ENCODE results near the gene MED25.
A peak's percentile ranks its signal among the peaks of the same experiment; 100 is the strongest.

The MED25 gene

DNA sequence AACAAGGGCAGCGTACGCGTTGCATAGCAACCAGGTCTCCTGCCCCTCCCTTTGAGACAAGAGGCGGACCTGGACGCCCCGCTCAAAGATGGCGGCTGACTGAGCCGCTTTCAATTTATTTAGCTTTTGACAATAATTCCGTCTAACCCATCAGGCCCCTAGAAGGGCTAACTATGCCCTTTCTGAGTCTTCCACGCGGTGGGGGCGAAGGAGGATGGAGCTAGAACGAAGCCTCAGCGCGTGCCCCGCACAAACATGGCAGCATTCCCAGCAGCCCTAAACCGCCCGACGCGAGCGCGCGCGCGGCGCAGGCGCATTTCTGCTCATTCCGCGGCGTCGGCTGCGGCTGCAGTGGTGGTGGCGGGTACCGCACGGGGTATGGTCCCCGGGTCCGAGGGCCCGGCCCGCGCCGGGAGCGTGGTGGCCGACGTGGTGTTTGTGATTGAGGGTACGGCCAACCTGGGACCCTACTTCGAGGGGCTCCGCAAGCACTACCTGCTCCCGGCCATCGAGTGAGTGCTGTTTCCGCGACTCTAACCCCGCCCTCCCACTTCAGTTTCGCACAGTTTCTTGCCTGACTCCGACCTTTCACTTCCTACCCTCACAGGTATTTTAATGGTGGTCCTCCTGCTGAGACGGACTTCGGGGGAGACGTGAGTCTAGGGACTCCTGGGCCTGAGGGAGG, at the start of gene MED25:
MED25 (plus strand) TSS at position 326 of the 685 bp plus-strand sequence; CDS start at position 379, 53 bp downstream.
- peak; percentile 81 for DNase-seq

DNA sequence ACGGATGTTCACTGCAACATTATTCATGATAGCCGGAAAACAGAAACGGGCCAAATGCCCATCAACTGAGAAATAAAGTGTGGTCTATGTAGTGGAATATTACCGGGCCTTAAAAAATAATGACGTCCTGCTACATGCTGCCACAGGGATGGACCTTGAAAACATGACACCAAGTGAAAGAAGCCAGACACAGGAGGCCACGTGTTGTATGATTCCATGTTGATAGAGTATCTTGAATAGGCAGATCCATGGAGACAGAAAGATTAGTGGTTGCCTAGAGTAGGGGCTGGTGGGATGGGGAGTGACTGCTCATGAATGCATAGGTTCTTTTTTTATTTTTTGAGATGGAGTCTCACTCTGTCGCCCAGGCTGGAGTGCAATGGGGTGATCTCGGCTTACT, 47.6 kb upstream of the MED25 start:
- DNase-seq, result no peak

DNA sequence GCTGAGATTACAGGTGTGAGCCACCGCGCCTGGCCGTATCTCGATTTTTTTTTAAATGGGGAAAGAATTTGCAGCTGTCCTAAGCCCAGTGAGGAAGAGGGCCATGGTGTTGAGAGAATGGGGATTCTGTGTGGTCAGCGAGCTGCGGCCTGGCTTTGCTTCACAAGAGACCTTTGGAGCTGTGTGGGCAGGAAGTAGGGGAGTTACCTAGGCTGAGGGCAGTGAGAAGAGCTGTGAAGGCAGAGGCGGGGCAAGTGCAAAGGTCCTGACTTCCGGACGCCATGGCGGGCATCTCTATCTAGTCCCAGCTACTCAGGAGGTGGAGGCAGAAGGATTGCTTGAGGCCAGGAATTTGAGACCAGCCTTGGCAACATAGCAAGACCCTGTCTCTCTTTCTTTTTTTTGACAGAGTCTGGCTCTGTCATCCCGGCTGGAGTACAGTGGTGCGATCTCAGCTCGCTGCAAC, 46.4 kb upstream of the MED25 start:
- DNase-seq, result no peak

DNA sequence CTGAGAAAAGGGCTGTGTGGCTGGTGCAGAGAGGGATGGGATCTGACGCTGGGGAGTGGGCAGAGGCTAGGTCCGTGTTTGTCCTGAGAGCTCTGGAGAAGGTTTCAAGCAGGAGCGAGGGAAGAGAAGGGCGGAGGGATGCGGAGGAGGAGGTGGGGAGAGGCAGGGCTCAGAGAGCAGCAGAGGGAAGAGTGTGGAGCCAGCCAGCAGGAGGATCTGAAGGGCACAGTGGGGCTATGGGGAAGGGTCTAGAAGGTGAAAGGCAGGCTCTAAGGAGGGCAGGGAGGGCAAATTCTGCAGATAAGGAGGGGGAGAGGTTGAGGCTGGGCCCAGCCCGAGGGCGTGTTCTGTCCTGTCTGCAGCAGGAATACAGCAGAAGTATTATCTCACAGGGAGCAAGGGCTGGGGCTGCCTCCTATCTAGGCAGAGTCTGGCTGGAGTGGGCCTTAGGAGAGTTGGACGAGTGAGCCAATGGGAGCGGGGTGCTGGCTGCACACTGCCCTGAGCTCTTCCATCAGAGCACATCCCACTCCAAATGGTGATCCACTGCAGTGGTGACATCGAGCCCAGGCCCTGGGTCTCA, 45.1 kb upstream of the MED25 start:
- DNase-seq, result no peak

DNA sequence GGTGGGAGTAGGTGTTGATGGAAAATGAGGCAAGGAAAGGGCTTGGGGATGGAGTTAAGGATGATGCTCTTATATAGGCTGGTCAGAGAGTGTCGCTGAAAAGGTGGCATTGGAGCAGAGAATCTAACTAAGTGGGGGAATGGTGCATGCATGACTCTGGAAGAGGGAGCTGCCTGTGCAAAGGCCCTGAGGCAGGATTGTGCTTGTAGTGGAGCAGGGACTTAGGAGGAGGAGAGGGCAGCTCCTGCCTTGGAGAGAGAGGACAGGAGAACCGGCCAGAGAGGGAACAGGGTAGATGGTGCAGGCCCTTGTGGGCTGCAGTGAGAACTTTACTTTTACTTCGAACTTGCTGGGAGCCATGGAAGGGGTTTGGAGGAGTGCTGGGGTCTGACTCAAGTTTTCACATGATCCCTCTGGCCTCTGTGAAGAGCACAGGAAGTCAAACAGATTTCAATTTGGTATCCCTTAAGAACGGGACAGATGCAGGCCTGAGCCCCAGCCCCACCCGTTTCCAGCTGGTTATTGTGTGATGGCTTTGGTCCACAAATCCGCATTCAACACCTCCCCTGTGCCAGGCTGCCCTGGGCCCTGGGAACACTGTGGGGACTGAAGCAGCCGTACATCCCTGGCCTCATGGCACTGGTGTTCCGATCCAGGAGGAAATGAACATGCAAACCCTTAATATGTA, 44.3 kb upstream of the MED25 start:
- no peak for DNase-seq

DNA sequence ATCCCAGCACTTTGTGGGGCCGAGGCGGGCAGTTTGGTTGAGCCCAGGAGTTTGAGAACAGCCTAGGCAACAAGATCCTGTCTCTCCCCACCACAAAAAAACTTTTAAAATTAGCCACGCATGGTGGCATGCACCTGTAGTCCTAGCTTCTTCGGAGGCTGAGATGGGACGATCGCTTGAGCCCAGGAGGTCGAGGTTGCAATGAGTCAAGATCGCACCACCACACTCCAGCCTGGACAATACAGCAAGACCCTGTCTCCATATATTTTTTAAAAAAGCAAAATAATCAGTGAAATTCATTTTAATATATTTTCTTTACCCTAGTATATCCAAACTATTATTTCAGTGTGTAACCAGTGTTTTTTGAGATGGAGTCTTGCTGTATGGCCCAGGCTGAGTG, 43.1 kb upstream of the MED25 start:
- DNase-seq, result no peak

DNA sequence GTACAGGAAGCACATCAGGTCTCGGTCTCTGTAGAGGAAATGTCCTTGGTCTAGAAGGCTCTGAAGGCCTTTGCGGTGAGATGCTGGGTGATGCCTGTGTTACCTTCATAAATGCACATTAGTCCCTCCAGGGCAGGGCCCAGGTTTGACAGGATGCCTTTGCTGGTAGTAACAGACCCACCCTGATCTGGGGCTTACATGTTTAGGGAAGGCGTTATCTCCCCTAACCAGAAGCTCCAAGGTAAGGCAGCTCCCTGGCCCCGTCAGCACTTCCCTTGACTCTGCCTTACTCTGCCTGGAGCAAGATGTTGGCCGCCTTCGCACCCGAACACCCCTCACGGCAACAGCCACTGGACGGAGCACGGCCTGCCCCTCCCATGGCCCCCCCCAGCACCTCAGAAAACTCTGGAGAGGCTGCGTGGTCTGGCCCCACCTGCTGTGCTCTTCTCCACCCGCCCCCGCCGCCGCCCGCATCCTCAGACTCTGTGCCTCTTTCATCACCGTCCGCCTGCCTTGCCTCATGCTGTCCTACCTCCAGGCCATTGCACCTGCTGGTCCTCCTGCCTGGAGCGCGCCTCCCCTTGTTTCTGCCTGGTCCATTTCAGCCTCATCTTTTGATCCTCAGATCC, 42.2 kb upstream of the MED25 start:
- no peak for DNase-seq

DNA sequence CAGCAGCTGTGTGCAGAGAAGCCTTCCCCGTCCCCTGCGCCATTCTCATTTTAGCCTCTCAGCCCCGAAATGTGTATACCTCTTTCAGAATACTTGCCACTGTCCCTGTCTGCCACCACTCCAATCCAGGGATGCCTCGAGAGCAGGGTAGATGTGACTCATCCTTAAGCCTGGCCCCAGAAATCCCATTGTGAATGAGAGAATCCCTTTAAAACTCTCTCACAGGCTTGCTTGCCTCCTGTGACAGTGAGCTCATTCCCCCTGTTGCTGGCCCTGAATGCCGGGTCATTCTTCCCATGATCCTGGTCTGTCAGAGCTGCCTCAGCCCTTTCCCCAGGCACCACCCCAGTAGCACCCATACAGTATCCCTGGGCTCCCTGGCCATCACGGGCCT, 41.7 kb upstream of the MED25 start:
- DNase-seq, result no peak

DNA sequence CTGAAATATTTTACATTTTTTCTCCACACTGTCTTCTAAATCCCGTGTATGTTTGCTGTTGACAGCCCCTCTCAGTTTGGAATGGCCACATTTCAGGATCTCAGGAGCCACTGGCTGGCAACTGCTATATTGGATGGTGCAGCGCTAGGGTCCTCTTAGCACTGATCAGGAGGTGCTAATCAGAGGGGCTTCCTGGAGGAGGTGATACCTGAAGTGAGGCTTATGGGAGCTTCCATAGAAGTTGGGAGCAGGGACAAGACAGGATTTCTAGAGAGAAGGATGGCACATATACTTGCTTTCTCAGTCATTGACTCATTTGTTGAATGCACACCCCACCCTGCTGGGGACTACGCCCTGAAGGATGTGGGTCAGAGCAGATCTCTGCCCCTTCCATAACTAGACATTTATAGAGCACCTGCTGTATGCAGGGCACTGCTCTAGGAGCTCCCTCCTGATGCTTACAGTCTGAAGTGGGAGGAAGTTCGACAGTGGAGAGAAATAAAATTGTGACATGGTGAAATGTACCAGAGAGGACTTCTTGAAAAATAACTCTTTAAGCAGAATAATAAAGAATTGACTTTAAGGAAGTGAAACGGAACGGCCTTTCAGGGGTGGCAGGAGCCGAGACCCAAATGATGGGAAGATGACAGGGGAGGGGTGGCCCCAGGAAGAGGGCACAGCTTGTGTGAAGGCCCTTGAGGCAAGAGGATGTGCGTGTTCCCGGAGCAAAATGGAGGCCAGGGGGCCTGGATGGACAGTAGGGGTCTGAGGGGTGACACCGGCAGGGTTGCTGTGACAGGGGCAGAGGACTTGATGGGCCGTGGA, 38.1 kb upstream of the MED25 start:
- no peak for DNase-seq

DNA sequence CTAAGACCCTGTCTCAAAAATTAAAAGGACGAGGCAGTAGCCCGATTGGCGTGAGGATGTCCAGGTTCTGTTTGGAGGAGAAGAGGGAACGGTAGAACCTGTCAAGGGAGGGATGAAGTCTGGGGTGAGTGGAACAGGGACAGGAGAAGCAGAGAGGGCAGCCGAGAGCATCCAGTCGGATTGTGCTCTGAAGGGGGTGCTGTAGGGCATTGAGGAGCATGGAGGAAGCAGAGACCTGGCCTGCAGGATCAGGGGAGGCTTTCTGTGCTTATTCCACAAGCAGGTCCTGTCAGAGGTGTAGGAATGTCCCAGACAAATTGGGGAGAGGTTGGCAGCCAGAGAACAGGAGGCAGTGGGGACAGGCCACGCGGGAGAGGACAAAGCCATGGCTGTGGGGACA, 37.2 kb upstream of the MED25 start:
- no peak for DNase-seq

DNA sequence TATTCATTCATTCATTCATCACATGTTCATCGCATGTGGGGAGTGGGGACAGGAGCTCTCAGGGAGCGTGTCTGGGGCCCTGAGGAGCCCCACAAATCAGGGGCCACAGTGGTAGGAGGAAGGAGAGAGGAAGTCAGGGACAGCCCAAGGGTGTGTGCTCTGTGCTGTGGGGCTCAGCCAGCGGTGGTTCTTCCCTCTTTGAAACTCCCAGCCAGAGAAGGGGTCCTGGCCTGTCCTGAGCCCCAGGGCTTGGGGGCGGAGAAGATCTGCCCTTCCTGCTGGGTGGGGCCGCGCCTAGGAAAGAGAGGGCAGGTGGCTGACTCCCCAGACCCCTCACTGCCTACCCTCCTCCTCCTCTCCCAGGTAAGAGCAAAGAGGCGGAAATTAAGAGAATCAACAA, 36.7 kb upstream of the MED25 start:
- DNase-seq, result no peak

DNA sequence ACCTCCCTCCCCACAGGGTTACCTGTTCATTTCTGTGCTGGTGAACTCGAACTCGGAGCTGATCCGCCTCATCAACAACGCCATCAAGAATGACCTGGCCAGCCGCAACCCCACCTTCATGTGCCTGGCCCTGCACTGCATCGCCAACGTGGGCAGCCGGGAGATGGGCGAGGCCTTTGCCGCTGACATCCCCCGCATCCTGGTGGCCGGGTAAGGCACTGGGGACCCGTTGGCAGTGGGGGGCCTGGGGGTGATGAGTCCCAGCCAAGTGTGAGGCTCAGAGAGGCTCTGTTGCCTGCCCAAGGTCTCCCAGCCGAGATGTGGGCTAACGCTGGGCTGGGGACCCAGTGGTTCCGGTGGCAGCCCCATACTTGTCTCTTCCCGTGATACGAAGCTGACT, 35.6 kb upstream of the MED25 start:
- DNase-seq, result no peak

DNA sequence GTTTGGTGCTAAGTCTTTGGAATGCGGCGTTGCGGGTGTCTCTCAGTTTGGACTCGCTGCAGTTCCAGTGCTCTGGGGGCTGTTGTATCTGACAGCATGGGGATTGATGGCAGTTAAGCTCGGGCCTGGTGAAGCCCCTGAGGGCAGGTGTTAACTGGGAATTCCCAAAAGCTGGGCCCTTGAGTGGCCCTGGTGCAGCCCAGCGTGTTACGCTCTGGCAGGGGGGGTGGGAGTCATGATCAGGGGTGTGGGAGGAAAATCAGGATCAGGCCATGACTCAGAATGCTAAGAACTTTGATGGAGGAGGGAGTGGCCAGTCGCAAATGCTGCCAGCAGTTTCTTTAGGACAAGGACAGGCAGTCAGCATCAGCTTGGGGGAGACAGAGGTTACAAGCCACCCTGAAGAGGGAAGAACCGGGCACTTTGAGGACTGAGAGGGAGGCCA, 31.7 kb upstream of the MED25 start:
- DNase-seq, result no peak

DNA sequence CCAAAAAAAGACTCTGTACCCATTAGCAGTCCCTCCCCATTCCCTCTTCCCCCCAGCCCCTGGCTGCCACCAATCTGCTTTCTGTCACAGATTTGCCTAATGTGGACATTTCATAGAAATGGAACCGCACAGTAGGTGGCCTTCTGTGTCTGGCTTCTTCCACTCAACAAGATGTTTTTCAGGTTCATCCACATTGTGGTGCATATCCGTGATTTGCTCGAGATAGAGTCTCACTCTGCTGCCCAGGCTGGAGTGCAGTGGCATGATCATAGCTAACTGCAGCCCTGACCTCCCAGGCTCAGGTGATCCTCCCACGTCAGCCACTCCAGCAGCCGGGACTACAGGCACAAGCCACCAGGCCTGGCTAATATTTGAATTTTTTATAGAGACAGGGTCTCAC, 30.3 kb upstream of the MED25 start:
- no peak for DNase-seq

DNA sequence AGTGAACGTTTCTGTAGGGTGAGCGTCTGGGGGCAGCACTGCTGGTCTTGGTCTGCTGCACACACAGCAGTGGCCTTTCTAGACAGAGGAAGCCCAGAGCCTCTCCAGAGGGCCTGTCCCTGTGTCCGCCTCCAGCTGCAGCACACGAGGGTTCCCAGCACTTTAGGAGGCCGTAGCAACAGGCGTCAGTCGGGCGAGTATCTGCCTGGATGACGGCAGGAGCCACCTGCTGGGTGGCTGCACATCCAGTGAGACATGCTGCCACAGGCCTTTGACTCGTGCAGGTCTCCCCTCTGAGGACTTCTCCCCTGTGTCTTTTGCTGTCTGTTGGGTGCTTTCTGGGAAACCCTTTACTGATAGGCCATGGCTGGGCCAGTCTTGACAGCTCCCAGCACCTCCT, 29.2 kb upstream of the MED25 start:
- no peak for DNase-seq

DNA sequence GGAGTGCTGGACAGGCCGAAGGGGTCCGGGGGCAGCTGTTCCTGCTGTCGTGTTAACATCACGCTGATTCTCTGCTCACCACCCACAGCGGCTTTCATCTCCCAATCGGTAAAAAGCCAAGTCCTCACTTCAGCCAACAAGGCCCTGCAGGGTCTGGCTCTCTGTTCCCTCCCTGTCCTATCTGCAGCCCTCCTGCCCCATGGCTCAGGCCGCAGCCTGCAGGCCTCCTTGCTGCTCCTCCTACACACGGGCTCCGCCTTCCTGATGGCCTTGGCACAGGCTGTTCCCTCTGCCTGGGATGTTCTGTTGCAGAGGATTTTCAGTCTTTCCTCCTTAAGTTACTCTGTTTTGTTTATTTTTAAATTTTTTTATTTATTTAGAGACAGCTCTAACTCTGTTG, 27.2 kb upstream of the MED25 start:
- no peak for DNase-seq

DNA sequence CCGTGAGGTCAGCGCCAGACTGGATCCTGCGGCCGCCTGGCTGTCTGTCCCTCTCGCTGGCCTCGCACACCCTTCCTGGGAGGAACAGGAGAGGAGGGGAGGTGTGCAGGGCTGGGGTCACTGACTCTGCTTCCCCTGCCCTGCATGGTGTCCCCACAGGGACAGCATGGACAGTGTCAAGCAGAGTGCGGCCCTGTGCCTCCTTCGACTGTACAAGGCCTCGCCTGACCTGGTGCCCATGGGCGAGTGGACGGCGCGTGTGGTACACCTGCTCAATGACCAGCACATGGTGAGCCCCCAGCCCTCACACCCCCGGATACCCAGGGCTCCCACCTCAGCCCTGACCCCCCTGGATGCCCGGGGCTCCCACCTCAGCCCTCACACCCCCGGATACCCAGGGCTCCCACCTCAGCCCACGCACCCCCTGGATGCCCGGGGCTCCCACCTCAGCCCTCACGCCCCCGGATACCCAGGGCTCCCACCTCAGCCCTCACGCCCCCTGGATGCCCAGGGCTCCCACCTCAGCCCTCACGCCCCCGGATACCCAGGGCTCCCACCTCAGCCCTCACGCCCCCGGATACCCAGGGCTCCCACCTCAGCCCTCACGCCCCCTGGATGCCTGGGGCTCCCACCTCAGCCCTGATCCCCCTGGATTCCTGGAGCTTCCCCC, 26.2 kb upstream of the MED25 start:
- no peak for DNase-seq

DNA sequence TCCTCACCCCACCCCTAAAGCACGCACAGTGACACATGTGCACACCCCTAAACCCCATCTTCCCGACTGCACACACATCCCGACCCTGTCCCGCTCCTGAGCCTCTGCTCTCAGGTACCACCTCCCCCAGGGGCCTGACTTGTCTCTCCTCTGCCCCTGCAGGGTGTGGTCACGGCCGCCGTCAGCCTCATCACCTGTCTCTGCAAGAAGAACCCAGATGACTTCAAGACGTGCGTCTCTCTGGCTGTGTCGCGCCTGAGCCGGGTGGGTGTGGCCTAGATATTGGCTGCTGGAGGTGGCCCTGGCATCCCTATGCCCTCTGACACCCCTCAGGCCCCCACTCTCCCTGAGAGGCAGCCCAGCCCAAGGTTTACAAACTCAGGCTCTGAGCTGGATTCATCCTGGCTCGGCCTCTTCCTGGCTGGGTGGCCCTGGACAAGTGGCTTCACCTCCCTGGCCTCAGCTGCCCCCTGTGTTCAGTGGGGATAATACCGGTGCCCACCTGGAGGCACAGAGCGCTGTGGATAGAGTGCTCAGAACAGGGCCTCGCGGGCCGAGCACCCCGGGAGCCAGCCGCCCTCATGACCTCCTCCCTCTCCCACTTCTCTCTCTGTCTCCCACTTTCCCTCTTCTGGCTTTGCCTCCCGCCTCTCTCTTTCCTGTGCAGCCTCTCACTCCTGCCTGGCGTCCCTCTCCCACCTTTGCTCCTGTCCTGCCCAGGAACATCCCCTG, 25.1 kb upstream of the MED25 start:
- DNase-seq, result no peak

DNA sequence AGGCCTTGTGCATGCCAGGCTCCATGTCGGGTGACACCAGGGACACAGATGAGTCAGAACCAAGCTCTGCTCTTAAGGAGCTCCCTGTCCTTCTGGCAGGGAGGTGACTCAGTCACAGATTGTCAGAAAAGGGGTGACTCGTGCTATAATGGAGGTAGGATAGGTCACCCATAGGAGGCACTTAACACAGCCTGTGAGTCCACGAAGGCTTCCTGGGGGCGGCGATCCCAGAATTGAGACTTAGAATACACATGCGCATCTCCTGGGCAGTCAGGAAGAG, 24.6 kb upstream of the MED25 start:
- no peak for DNase-seq

DNA sequence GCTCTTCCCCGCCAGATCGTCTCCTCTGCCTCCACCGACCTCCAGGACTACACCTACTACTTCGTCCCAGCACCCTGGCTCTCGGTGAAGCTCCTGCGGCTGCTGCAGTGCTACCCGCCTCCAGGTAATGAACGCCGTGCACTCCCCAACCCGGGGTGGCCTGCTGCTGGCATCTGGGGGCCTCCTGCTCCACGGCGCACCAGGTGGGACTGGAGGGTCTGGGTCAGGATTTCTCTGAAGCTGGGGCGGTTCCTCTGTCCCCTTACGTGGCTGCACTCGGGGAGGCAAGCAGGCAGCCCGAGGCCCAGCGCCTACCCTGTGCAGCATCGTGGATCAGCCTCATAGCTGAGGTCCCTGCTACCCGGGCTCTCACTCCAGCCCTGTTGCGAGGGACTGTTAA, 22.5 kb upstream of the MED25 start:
- DNase-seq, result no peak

DNA sequence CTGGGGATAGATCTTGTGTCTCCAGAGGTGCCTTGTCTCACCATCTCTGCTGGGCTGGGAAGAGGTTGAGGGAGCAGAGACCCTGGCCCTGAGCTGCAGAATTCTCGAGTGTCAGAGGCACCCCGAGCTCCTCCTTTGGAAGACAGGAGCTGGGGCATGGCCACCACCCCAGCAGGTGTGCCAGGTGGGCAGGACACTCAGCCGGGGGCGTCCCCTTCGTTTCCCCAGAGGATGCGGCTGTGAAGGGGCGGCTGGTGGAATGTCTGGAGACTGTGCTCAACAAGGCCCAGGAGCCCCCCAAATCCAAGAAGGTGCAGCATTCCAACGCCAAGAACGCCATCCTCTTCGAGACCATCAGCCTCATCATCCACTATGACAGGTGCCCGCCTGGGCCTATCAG, 19.5 kb upstream of the MED25 start:
- no peak for DNase-seq

DNA sequence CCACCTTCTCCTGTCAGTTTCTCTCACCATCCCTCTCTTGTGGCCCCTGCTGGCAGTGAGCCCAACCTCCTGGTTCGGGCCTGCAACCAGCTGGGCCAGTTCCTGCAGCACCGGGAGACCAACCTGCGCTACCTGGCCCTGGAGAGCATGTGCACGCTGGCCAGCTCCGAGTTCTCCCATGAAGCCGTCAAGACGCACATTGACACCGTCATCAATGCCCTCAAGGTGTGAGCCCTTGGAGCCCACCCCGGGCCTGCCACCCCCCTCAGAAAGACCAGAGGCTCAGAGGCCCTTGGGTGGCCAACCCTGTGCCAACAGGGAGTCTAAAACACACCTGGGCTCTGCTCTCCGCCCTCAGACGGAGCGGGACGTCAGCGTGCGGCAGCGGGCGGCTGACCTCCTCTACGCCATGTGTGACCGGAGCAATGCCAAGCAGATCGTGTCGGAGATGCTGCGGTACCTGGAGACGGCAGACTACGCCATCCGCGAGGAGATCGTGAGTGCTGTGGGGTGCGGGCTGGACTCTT, 18.8 kb upstream of the MED25 start:
- DNase-seq, result no peak

Data from activated gamma-delta T cell treated with Interleukin-2 at 50 U/mL for 16 hours (primary cell).